ENCODE results near the gene FAM117B. TPM values are rescaled to one million over a fixed set of nuclear protein-coding genes. Genes with fewer than 3 reads are reported as not detected.

Gene FAM117B
- total and polyA plus RNA-seq, 2 of the 8 experiments (the other 6 are each of a cell fraction or from before 2014, with no cell fraction given) = 3.9 to 22.6 TPM

- CTCF ChIA-PET (ENCODE audit: partially characterized antibody) = no interaction called here
- TF ChIP-seq CTCF (IDR thresholded peaks at IDR 0.05; ENCODE audit: control extremely low read depth in 1 of 3, insufficient read depth in 1 of 3, low read depth in 1 of 3, low read length in 3 of 3) (no peak), TAF1 (IDR thresholded peaks at IDR 0.05; ENCODE audit: low read depth, low read length) (no peak), RNF2 (IDR thresholded peaks at IDR 0.05; ENCODE audit: borderline replicate concordance, low read depth, low read length, missing control alignments, poor library complexity, severe bottlenecking) (no peak), YY1 (IDR thresholded peaks at IDR 0.05; ENCODE audit: low read depth, low read length) (no peak), GTF2F1 (IDR thresholded peaks at IDR 0.05; ENCODE audit: borderline replicate concordance, low read depth, low read length) (no peak)
These were observed 181.0 kb downstream of the FAM117B start for GRCh38 chr2:202815548-202816360.

More at GRCh38 chr2:202815548-202816360, 181.0 kb downstream of the FAM117B start:
- Histone ChIP-seq H3K23me2 (ENCODE audit: low read depth, low read length) (no peaks in the 10 kb centered on the region), H3K79me1 (ENCODE audit: low read depth, low read length) (no peaks in the 10 kb centered on the region), H3K4me1 (replicated peaks in 1 of 4; ENCODE audit: control insufficient read depth in 3 of 4, insufficient read depth in 4 of 4, low read length in 3 of 4) (no peaks in the 10 kb centered on the region), H3K23ac (ENCODE audit: insufficient read length) (no peak overlapping the region), H4K5ac (ENCODE audit: insufficient read length, low read depth, low read length) (no peak overlapping the region), H3K4ac (replicated peaks; ENCODE audit: insufficient read length, low read depth, low read length) (no peak overlapping the region), H3K56ac (replicated peaks; ENCODE audit: insufficient read length, low read depth, low read length) (no peak overlapping the region), H3K4me3 (ENCODE audit: extremely low read depth in 1 of 4, insufficient read depth in 2 of 4, low read depth in 3 of 4, low read length in 4 of 4) (no peak overlapping the region), H2BK12ac (ENCODE audit: low read depth, low read length) (no peak overlapping the region), H4K91ac (replicated peaks; ENCODE audit: insufficient read length, low read length) (no peak overlapping the region), H2BK120ac (replicated peaks; ENCODE audit: low read depth, low read length) (no peak overlapping the region), H3K36me3 (ENCODE audit: control insufficient read depth in 2 of 4, insufficient read depth in 4 of 4, low read length in 3 of 4) (no peaks in the 10 kb centered on the region; a peak in 1 of 8 replicates), H2AFZ (ENCODE audit: low read length) (no peak overlapping the region), H4K20me1 (replicated peaks in 1 of 2; ENCODE audit: control insufficient read depth in 1 of 2, insufficient read depth in 2 of 2, low read length in 2 of 2) (peaks cover 0 to 2% of the 10 kb centered on the region in 2 experiments), H2BK5ac (ENCODE audit: low read depth, low read length) (no peak overlapping the region), H3K27me3 (replicated peaks in 1 of 4; ENCODE audit: control insufficient read depth in 3 of 4, extremely low read depth in 1 of 4, insufficient read depth in 3 of 4, low read length in 3 of 4) (no peaks in the 10 kb centered on the region), H3K27ac (ENCODE audit: low read depth, low read length) (no peak overlapping the region), H3K18ac (ENCODE audit: extremely low read depth, low read length) (no peak overlapping the region), H3K9ac (replicated peaks in 1 of 4; ENCODE audit: extremely low read depth in 1 of 4, low read depth in 3 of 4, low read length in 3 of 4) (no peak overlapping the region), H4K8ac (ENCODE audit: extremely low read depth, insufficient read depth, low read length) (no peak overlapping the region), H2BK15ac (ENCODE audit: low read length) (no peak overlapping the region), H3K4me2 (ENCODE audit: insufficient read depth in 1 of 2, low read depth in 2 of 2, low read length in 2 of 2) (no peak overlapping the region), H2AK5ac (ENCODE audit: low read depth, low read length) (no peak overlapping the region), H2BK20ac (ENCODE audit: low read length) (no peak overlapping the region), H3K79me2 (ENCODE audit: control insufficient read depth in 1 of 2, insufficient read depth in 2 of 2, low read length in 2 of 2) (no peaks in the 10 kb centered on the region), H3K14ac (ENCODE audit: insufficient read length) (no peak overlapping the region), H3K9me3 (ENCODE audit: insufficient read depth in 2 of 2, low read depth in 1 of 2, low read length in 1 of 2) (no peaks in the 10 kb centered on the region)
- DNase-seq (ENCODE audit: low read depth in 1 of 2, low spot score in 2 of 2) (no peak), FAIRE-seq (peak; percentile 32)
- WGBS, 2 experiments (ENCODE audit: extremely low coverage in 1 of 2, insufficient coverage in 1 of 2, insufficient read length in 1 of 2, insufficient replicate concordance in 2 of 2, low coverage in 1 of 2, low lambda C conversion rate in 2 of 2, missing lambda C conversion rate in 1 of 2) = 91% methylated on average over 4 of the region's 4 CpGs; no CpG with 5 or more reads in 1 of the 2 experiments
- POLR2A ChIA-PET (ENCODE audit: partially characterized antibody) = no interaction called here

Data from H1 (cell line).